D721Med (cell line): ENCODE results near the gene SLC9A9.

ENCODE experiments used
- DNase-seq: peaks from one replicate; pipeline ENCODE4 v3.0.0; 2011; ENCODE audit warnings: low spot score; ENCODE audit not compliant: insufficient read length
- FAIRE-seq: peaks from 2 replicates; lab custom pipeline; 2011; peaks lifted over from hg19 to GRCh38; lab: Jason Lieb, UNC
- CTCF ChIP-seq: IDR thresholded peaks from 2 replicates; pipeline ENCODE4 v1.5.1; 2012; ENCODE audit warnings: mild to moderate bottlenecking, control low read depth; ENCODE audit not compliant: insufficient read depth; ENCODE audit errors: missing control alignments

Gene SLC9A9

GRCh38 chr3:143315766-143316165 is 532.5 kb downstream of the SLC9A9 start:
- TF ChIP-seq CTCF = no peak
- no peak for FAIRE-seq
- DNase-seq = no peak

- DNase-seq (no peak), FAIRE-seq (no peak)
- no peak for TF ChIP-seq CTCF
These were observed 533.8 kb downstream of the SLC9A9 start for GRCh38 chr3:143314251-143315093.

GRCh38 chr3:143313893-143314188 is 534.4 kb downstream of the SLC9A9 start:
- DNase-seq = no peak
- FAIRE-seq = no peak
- TF ChIP-seq CTCF = no peak

GRCh38 chr3:143313025-143313892 is 535.0 kb downstream of the SLC9A9 start:
- DNase-seq (no peak), FAIRE-seq (no peak)
- TF ChIP-seq CTCF = no peak

- TF ChIP-seq CTCF = no peak
- DNase-seq = no peak
- no peak for FAIRE-seq
These were observed 537.2 kb downstream of the SLC9A9 start for GRCh38 chr3:143311096-143311495.

- FAIRE-seq (no peak), DNase-seq (no peak)
- no peak for TF ChIP-seq CTCF
These were observed 538.6 kb downstream of the SLC9A9 start for GRCh38 chr3:143309705-143310104.
